ENCODE results near the gene NPLOC4.
A peak's percentile ranks its signal among the peaks of the same experiment; 100 is the strongest.

NPLOC4 gene

DNA sequence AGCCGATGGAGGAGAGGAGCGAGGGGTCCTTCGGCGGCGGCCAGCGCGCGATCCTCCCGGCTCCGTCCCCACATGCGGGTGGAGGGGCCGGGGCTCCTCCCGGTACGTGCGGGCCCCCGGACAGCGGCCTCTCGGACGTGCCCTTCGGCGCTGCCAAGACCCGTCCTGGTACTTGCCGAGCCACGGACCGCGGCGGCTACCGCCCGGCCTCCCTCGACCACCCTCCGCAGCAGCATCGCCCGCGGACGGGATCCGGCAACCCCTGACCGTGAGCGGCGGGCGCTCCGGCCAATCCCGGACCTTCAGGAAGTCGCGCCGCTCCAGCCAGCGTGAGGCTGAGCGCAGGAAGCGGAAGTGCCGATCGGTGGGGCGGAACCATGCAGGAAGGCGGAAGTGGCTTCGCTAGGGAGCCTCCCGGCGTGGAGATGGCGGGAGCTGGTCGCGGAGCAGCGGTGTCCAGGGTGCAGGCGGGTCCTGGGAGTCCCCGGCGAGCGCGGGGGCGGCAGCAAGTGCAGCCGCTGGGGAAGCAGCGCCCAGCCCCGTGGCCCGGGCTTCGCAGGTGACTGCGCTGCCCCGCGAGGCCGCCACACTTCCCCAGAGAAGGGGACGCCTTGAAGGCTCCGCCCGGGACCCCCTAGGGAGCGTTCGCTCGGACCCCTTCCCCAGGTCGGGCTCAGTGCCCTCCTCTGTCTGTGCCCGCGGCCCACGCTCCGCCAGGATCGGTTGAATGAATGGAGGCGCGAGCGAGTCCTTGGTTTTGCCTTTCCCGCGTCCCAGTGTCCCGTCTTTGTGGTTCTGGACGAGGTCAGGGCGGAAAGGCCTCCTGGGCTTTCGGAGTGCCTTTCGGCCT is 29.7 kb upstream of the NPLOC4 start, which contains the start of the genes CCDC137 and OXLD1:
CCDC137 (plus strand) TSS at position 396 of the 850 bp plus-strand sequence; CDS start at position 426, 30 bp downstream.
OXLD1 (minus strand) TSS at position 264 of the 850 bp plus-strand sequence; CDS start at position 236, 28 bp downstream.
- Histone ChIP-seq H3K9me3 (no peaks in the 10 kb centered on the region), H3K36me3 (peaks cover 16 to 33% (median 21%) of the 10 kb centered on the region in 3 donors), H3K4me3 (peak within 1 kb of the TSS; percentile 87 to 95), H3K27ac (peak within 1 kb of the TSS; percentile 86 to 92), H3K4me1 (peaks cover 0 to 30% (median 23%) of the 10 kb centered on the region in 4 donors), H3K27me3 (no peaks in the 10 kb centered on the region)
- intact Hi-C loops (cut with DNase I; ENCODE audit: low total_unique reads): loop anchor here (2.0 kb wide), 1 partner anchor 30 kb away; the partner anchor contains the start of genes NPLOC4 and TSPAN10
- TF ChIP-seq, protein P1, sequence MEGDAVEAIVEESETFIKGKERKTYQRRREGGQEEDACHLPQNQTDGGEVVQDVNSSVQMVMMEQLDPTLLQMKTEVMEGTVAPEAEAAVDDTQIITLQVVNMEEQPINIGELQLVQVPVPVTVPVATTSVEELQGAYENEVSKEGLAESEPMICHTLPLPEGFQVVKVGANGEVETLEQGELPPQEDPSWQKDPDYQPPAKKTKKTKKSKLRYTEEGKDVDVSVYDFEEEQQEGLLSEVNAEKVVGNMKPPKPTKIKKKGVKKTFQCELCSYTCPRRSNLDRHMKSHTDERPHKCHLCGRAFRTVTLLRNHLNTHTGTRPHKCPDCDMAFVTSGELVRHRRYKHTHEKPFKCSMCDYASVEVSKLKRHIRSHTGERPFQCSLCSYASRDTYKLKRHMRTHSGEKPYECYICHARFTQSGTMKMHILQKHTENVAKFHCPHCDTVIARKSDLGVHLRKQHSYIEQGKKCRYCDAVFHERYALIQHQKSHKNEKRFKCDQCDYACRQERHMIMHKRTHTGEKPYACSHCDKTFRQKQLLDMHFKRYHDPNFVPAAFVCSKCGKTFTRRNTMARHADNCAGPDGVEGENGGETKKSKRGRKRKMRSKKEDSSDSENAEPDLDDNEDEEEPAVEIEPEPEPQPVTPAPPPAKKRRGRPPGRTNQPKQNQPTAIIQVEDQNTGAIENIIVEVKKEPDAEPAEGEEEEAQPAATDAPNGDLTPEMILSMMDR (IDR thresholded peaks at IDR 0.05): no peak
- peak; percentile 94 to 97 for DNase-seq

DNA sequence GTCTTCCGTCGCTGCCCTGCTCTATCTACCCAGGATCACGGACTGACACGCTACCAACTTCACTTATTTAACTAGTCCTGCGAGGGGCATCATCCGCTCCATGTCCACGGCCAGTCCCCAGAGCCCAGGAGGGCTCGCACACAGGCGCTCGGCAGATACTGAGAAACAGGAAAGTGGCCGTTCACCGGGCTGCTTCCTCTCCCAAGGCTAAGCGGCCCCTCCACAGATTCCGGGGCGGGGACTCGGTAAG is 29.1 kb upstream of the NPLOC4 start:
- peaks cover 0 to 30% (median 23%) of the 10 kb centered on the region in 4 donors for H3K4me1 ChIP-seq
- no peaks in the 10 kb centered on the region for H3K27me3 ChIP-seq
- DNase-seq: no peak
- peaks cover 14 to 27% (median 16%) of the 10 kb centered on the region in 3 donors for H3K36me3 ChIP-seq
- peak overlapping the region; percentile 86 to 92 for H3K27ac ChIP-seq
- intact Hi-C loops (cut with DNase I; ENCODE audit: low total_unique reads): loop anchor here (2.0 kb wide), 1 partner anchor 29 kb away; the partner anchor contains the start of genes NPLOC4 and TSPAN10
- H3K9me3 ChIP-seq: no peaks in the 10 kb centered on the region
- H3K4me3 ChIP-seq: peak overlapping the region; percentile 87 to 95
- TF ChIP-seq, protein P1 (IDR thresholded peaks at IDR 0.05): no peak

DNA sequence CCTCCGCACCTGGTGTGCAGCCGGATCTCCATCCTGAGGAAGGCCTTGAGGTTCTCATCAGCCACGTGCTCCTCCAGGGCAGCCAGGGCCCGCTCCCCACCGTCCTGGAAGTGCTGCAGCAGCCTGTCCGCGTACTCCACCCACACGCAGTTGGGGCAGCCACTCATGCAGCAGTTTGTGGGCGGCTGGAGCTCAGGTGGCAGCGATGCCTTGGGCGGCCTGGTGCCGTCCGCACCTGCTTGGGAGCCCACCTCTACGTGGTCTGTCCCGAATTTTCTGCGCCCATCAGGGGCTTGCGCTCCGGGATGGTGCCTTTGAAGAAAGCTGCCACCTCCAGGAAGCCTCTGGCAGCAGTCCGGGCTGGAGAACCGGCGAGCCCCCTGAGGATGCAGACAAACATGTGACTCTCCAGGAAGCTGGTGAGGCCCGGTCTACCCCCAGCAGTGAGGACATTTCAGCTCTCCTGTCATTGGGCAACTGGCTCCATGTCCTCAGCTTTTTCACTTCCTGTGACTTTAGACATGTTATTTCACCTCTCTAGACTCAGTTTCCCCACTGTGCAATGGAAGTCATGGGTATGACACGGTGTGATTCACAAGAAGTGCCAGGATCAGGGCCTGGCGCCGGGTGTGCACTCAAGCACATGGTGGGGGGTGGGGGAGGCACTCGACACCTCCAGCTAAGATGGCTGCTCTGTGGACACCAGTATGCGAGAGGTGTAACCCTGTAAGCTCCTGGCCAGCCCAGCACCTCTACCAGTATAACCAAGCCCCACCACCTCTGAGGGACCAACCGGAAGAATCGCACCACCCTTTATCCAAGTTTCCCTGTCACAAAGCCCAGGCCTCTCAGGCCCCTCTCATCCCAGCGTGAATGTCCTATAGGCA is 28.5 kb upstream of the NPLOC4 start:
- DNase-seq: no peak
- Histone ChIP-seq H3K27me3 (no peaks in the 10 kb centered on the region), H3K9me3 (no peaks in the 10 kb centered on the region), H3K4me3 (peak overlapping the region; percentile 87 to 95), H3K4me1 (peaks cover 0 to 30% (median 23%) of the 10 kb centered on the region in 4 donors), H3K36me3 (peaks cover 11 to 21% (median 13%) of the 10 kb centered on the region in 3 donors), H3K27ac (peak overlapping the region; percentile 86 to 92)
- TF ChIP-seq, protein P1 (IDR thresholded peaks at IDR 0.05): no peak
- intact Hi-C loops (cut with DNase I; ENCODE audit: low total_unique reads): loop anchor here (2.0 kb wide), 1 partner anchor 29 kb away; the partner anchor contains the start of genes NPLOC4 and TSPAN10

DNA sequence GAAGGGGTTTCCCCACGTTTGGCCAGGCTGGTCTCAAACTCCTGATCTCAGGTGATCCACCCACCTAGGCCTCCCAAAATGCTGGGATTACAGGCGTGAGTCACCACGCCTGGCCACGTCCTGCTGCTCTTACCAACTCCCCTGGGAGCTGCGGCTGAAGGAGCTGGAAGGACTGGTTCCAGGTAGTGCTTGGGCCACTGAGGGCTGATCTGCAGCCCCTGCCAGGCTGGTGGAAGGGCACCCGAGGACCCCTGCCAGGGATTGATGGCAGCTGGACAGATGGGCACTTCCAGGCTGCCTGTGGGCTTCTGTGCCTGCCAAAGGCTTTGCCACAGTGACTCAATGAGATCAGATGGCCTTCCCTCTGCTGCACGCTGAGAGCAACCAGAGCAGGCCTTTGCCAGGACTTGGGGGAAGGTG is 27.1 kb upstream of the NPLOC4 start:
- Histone ChIP-seq H3K4me1 (peaks cover 0 to 30% (median 23%) of the 10 kb centered on the region in 4 donors), H3K27me3 (no peaks in the 10 kb centered on the region), H3K9me3 (no peaks in the 10 kb centered on the region), H3K4me3 (no peak overlapping the region), H3K36me3 (peaks cover 0 to 7% (median 0%) of the 10 kb centered on the region in 3 donors), H3K27ac (no peak overlapping the region)
- no peak for DNase-seq
- TF ChIP-seq, protein P1 (IDR thresholded peaks at IDR 0.05): no peak
- intact Hi-C loops (cut with DNase I; ENCODE audit: low total_unique reads): no loop called here

GRCh38 chr17:81662002-81662401 is 25.1 kb upstream of the NPLOC4 start:
- Histone ChIP-seq H3K27me3 (no peaks in the 10 kb centered on the region), H3K27ac (no peak overlapping the region), H3K4me3 (no peak overlapping the region), H3K4me1 (peaks cover 0 to 16% (median 11%) of the 10 kb centered on the region in 4 donors), H3K36me3 (peaks cover 0 to 7% (median 0%) of the 10 kb centered on the region in 3 donors), H3K9me3 (no peaks in the 10 kb centered on the region)
- TF ChIP-seq, protein P1 (IDR thresholded peaks at IDR 0.05): no peak
- intact Hi-C loops (cut with DNase I; ENCODE audit: low total_unique reads): no loop called here
- no peak for DNase-seq

All from tibial artery (tissue), 4 donors.